OCI-LY3 (cell line): Measurements from ENCODE around the gene NCK2.

Experiments used
- CTCF ChIP-seq: fragments of 200-600, 300-600 bp; sonication (generic); IDR thresholded peaks from 2 replicates; pipeline ENCODE4 v1.5.1; 2014; ENCODE audit warnings: antibody characterized with exemption, low read length, low read depth
- EZH2phosphoT487 ChIP-seq: fragments of 200-600 bp; shearing (Covaris generic); IDR thresholded peaks from 2 replicates; pipeline ENCODE4 v1.6.1; 2018; ENCODE audit warnings: antibody characterized with exemption, mixed run types, low read depth

GRCh38 chr2:105879803-105880300 is 135.1 kb downstream of the NCK2 start:
- no peak for TF ChIP-seq CTCF
- TF ChIP-seq EZH2phosphoT487, result no peak
